HG02943 (cell line): ENCODE data around the gene TNKS1BP1.

ENCODE experiments used
- ATAC-seq: cut with Tn5 transposase; IDR thresholded peaks from one replicate; pipeline ENCODE4 v1.9.1; 2021; ENCODE audit warnings: mild to moderate bottlenecking, low read depth, moderate library complexity; ENCODE audit not compliant: unreplicated experiment

Gene TNKS1BP1

GRCh38 chr11:57335023-57335342 lies 10.2 kb upstream of the TNKS1BP1 start:
- ATAC-seq, result no peak

- ATAC-seq, result no peak
Measured at GRCh38 chr11:57332694-57333440, 8.1 kb upstream of the TNKS1BP1 start.

- ATAC-seq, result no peak
Measured at GRCh38 chr11:57331720-57332119, 7.0 kb upstream of the TNKS1BP1 start.

- no peak for ATAC-seq
Measured at GRCh38 chr11:57330029-57330428, 5.3 kb upstream of the TNKS1BP1 start.

GRCh38 chr11:57327721-57328120 lies 3.0 kb upstream of the TNKS1BP1 start:
- ATAC-seq, result no peak

GRCh38 chr11:57325735-57326048 lies 940 bp upstream of the TNKS1BP1 start:
- no peak for ATAC-seq

- ATAC-seq, result no peak
Measured at GRCh38 chr11:57324154-57324885, 432 bp downstream of the TNKS1BP1 start.

- ATAC-seq, result no peak
Measured at GRCh38 chr11:57323855-57324153, 948 bp downstream of the TNKS1BP1 start.

- ATAC-seq, result no peak
Measured at GRCh38 chr11:57323167-57323854, 1.4 kb downstream of the TNKS1BP1 start.

GRCh38 chr11:57322256-57323166 lies 2.2 kb downstream of the TNKS1BP1 start:
- ATAC-seq, result no peak

- ATAC-seq, result no peak
Measured at GRCh38 chr11:57321388-57322255, 3.1 kb downstream of the TNKS1BP1 start.

GRCh38 chr11:57320719-57321387 lies 3.9 kb downstream of the TNKS1BP1 start:
- no peak for ATAC-seq

- no peak for ATAC-seq
Measured at GRCh38 chr11:57320067-57320718, 4.6 kb downstream of the TNKS1BP1 start.

GRCh38 chr11:57318178-57318577 lies 6.6 kb downstream of the TNKS1BP1 start:
- ATAC-seq, result no peak

- no peak for ATAC-seq
Measured at GRCh38 chr11:57316017-57316416, 8.7 kb downstream of the TNKS1BP1 start.

- ATAC-seq, result no peak
Measured at GRCh38 chr11:57315491-57315890, 9.3 kb downstream of the TNKS1BP1 start.

GRCh38 chr11:57314221-57314973 lies 10.4 kb downstream of the TNKS1BP1 start:
- ATAC-seq, result no peak

GRCh38 chr11:57313788-57314135 lies 11.0 kb downstream of the TNKS1BP1 start:
- no peak for ATAC-seq
